ENCODE results near the gene IL1B.
A peak's percentile ranks its signal among the peaks of the same experiment; 100 is the strongest.

IL1B gene

DNA sequence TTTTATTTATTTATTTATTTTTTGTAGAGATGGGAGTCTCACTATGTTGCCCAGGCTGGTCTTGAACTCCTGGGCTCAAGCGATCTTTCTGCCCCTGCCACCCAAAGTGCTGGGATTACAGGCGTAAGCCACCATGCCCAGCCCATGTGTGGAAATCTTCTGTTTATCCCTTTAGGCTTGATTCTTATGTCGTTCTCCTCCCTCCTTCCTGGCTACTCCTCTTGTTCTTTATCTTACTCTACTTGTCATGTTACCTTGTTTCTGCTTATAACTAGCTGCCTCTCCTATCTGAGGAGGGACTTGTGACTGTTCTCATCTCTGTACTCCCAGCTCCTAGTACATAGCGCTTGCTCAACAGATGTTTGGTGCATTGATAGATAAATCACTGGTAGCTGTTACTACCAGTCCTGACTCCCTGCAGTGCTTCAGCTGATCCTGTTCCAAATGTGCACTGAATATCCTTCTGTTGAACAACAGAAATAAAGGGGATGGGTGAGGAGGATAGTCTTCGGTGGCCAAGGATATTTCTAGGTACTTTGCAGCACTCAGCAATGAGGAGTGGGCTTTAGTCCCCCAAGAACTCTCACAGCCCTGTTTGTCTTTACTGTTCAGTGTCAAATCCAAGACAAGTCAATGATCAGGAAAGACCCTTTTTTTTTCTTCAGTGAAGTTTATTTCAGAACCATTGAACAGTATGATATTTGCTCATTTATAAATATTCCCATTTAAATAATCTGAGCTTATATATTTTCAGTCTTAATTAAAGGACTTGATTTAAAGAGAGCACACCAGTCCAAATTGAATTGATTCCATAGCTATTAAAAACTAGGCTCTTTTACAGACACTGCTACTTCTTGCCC is 7.2 kb downstream of the IL1B start:
- no peak for DNase-seq

DNA sequence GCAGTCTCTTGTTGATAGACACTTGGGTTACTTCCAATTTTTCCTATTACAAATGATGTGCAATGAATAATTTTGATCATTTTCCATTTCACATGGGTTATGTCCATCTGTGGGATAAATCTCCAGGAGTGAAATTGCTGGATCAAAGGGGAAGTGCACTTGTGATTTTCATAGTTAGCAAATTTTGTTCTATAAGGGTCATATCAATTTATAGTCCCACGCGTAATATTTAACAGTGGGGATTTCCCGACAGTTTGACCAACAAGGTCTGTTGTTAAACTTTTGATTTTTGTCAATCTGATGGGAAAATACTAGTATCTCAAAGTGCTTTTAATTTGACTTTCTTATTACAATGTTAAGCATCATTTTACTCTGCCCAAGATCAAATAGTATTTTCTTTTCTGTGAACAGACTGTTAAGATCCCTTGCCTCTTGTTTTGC is 8.3 kb downstream of the IL1B start:
- no peak for DNase-seq

DNA sequence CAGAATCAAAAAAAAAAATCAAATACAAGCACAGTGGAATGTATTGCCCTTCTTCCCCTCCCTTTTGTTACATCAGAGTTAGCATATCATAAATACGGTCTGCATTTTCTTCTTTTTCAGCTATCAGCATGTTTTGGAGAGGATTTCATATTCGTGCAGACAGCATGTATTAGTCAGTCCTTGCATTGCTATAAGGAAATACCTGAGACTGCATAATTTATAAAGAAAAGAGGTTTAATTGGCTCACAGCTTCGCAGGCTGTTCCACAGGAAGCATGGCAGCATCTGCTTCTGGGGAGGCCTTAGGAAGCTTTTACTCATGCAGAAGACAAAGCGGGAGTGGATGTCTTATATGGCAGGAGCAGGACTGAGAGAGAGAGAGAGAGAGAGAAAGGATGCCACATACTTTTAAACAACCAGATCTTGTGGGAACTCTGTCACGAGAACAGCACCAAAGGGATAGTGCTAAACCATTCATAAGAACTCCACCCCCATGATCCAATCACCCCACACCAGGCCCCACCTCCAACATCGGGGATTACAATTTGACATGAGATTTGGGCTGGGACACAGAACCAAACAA is 8.9 kb downstream of the IL1B start:
- DNase-seq = no peak

DNA sequence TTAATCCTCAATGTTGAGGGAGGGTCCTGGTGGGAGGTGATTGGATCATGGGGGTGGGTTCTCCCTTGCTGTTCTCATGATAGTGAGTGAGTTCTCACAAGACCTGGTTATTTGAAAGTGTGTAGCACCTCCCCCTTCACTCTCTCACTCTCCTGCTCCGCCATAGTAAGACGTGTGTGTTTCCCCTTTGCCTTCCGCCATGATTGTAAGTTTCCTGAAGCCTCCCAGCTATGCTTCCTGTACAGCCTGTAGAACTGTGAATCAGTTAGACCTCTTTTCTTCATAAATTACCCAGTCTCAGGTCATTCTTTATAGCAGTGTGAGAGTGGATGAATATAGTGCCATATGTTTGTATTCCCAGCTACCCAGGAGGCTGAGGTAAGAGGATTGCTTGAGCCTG is 9.6 kb downstream of the IL1B start:
- no peak for DNase-seq

DNA sequence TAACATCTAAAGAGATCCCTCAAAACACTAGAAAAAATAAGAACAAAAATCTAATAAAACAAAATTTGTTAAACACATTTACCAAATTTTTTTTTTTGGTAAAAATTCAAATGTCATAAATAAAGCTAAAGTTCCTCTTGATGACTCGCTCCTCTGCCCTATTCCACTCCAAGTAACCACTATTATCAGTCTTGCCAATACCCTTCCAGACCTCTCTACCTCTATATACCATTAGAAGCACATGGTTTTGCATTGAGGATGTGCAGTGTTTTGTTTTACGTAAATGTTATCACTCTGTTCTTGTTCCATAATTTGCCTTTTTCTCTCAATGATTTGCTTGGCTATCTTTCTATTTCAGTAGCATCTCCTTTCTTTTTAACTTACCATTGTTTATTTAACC is 10.9 kb downstream of the IL1B start:
- no peak for DNase-seq

DNA sequence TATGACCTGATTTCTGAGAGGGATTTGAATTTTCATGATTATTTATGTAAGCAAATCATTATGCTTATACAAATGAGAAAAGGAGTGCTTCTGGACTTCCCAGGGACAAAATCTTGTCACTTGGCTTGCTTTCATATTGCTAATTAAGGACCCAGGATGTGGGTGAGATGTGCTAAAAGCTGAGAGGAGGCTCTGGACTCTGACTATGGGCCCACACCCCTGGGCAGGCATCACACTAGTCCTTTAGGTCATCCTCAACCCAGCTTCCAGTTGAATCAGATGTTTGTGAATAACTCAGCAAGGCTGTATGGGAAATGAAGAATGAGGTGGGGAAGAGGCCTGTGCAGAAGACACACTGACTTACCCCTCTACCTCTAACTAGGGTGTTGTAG is 11.9 kb downstream of the IL1B start:
- no peak for DNase-seq

DNA sequence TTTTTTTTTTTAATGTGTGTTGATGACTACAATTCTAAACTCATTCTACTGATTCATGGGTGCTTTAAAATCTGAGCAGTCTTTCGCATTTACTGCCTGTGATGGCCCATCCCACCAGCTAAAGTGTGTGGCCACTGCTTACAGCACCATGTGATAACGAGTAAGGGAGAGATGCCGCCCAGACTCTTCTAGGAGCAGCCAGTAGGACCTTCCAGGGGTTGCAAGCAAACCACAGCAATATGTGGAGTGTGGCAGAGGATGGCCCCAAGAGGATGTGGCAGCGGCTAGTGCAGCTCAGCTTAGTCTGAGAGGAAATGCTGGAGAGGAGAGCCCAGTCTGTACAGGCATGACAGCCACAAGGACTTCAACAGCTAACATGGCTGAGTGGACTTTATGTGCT is 14.9 kb downstream of the IL1B start:
- no peak for DNase-seq

DNA sequence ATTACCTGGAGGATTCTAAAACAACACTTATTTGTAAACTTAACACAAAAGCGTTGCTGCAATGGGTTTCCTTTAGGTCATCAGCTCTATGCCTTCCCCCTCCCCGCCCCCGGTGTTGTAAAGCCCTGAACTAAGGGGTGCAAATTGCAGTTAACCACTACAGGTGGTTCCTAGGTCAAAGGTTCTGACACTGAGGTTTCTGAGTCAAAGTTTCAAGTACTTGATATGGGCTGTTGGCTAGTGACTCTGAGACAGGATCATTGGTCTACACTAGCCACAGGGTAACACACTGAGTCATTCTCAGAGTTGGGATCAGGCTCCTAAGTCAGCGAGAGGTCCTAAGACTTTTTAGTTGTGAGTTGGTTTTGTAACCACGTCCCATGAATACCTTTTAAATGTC is 15.4 kb downstream of the IL1B start:
- no peak for DNase-seq

DNA sequence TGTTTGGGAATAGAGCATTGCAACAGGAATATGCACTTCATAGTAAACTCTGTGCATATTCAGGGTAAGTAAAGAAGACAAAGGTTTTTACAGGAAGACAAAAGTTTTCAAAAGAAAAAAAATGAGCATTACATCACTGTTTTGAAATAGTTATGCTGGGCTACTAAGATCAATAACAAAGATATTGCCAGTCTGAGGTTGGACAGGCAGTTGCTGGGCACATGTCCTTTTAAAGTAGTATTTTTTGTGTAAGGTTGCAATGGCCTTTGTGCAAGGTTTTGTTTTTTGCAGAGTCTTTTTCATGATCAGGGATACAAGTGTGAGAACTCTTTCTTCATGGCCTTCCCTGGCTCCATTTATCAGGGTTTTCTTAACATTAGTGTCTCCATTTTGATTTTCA is 16.2 kb downstream of the IL1B start:
- DNase-seq = no peak

DNA sequence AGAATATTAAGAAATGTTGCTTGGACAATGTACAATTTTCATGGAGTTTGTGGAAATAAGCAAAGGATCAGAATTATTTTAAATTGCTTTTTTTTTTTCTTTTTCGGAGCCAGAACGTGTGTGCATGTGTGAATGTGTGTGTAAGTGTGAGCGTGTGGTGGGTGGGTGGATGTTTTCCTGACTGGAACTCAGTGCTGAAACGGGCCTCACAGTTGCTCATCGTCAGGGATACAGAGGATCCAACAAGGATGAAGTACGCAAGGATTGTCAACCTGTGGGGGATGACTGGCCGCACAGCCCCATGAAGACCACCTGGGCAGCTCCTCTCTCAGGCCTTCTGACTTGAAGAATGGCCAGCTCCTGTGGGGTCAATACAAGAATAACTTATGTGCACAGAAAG is 17.5 kb downstream of the IL1B start:
- no peak for DNase-seq

DNA sequence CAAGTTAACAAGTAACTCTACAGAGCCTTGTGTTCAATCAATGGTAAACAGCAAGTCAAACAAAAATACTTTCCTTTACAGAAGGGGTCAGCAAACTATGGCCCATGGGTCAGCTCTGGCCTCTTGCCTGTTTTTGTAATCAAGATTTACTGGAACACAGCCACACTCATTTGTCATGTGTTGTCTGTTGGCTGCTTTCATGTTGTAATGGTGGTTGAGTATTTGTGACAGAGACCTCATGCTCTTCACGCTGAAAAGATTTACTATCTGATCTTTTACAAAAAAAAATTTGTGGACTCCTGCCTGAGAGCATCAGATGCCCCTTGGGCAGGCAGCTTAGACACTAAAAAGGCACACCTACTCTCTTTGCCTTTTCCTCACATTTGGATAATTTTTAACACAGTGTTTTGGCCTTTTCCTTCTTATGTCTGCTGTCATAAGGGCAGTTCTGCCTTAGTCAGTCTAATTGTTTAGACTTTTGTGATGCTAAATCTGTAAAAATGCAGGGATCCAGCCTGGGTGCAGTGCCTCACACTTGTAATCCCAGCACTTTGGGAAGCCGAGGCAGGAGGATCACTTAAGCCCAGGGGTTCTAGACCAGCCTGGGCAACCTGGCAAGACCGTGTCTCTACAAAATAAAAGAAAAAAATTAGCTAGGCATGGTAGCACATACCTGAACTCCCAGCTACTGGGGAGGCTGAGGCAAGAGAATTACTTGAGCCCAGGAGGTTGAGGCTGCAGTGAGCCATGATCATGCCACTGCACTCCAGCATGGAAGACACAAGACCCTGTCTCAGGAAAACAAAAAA is 18.3 kb downstream of the IL1B start:
- no peak for DNase-seq

DNA sequence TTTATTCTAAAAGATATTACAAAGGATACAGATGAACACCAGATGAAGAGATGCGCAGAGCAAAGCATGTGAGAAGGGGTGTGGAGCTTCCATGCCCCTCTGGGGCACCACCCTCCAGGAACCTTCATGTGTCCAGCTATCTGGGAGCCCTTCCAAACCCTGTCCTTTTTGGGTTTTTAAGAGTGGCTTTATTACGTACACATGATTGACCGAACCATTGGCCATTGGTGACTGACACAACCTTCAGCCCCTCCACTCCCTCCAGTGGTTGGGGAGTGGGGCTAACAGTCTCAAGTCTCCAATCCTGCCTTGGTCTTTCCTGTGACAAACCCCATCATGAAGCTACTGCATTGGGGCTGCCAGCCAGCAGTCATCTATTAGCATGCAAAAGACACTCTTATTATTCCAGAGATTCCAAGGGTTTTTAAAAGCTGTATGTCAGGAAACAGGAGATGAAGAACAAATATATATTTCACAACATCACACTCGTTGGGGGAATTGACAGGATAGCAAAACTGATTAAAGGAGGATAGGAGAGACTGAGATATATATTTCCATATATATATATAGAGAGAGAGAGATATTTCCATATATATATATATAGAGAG is 19.4 kb downstream of the IL1B start:
- DNase-seq = no peak

DNA sequence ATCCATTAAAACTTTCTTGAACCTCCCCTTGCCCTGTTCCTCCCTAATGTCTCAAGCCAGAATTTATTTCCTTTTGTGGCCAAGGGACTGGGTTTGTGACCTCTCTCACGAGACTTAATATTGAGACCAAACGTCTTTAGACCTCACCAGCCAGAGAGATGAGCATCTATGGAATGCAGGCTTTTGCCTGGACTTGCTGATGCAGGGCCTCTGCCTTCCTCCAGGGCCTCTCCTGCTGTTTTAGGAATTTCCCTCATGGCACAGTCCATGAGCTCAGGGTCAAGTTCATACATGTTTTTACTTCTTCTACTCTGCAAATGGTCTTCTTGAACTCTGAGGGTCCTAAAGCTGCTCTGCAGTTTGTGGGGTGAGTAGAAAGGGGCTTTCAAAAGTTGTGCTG is 22.3 kb downstream of the IL1B start:
- DNase-seq = no peak

DNA sequence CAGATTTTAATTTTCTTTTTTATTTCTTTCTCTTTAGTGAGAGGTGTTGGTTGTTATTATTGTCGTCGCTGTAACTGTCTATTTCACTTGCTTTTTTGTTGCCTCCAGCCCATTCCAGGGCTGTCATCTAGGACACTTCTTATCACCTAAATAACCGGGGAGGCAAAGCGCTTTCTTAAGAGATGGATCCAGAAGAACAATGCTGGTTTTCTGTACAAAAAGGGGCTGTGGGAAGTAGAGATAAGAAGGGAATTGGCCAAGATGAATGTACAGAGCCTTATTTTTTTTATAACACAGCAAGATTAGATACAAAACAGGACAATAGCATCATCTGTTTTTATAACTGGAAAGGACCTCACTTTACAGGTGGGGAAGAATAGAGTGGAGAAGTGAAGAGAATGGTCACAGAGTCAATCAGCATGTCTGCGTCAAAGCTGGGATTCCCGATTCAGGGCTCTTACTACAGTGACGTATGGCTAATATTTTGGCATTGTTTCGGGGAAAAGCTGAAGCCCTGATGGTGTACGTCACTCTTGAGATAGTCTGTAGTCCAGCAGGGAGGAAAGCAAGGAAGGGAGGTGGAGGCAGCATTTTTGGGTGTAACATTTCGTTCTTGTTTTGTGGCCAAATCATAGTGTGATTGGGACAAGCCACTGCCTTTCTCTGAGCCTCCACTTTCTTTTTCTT is 23.2 kb downstream of the IL1B start:
- no peak for DNase-seq

DNA sequence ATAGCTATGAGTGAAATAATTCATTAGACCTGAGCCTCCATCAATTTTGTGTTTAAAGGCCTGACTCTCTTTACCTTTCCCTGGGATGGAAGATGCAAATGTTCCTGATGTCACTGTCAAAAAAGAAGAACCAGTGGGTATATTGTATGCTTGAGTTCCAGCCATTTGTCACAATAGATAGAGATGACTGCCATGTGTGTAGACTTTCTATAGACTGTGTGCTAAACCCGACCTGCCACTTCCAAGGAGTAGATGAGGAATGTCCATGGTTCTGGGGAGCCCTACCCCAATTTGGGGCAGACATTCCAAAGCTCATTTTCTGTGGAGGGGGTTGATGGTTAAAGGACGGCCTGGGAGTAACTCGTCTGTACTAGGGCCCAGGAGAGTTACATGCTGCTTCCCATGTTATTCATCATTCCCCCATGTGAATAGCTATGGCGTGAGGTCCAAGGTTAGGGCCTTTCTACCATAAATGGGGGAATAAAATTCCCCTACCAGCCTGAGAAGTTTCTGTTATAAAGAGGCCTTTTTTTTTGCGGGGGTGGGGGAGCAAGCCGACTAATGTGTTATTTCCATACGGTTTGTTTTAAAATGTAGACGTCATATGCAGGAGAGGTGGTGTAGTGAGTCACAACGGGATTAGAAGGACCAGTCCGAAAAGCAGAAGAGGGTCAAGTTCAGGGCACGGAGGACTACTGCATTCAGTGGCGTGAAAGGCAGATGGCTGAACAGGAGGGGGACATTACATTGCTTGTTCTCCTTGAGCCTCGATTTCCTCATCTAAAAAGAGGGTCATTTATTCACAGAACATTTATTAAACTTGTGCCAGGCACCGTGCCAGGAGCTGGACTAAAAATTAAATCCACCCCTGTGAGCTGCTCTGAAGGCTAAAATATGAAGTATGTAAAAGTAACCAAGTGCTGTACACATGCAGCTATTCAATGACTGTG is 24.0 kb downstream of the IL1B start:
- no peak for DNase-seq

DNA sequence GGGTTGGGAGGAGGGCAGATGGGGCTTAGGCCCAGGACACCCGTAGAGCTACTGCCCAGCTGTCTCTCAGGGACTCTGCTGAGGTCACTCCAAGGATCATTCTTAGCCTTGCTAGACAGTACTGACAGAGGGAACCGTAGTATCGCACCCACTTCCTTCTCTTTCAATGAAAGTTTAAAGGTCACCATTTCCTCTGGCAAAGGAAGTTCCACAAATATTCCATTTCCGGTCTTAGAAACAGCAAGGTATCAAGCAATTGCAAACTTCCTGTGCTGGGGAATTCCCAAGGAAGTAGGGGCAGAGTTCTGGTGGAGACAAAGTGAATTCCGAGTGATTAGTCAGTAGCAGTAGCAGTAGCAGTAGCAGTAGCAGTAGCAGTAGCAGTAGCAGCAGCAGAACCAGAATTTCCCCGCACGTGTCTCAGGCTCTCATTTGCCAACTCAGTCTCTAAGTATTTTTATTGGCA is 24.7 kb downstream of the IL1B start:
- DNase-seq = peak; percentile 11 to 17

DNA sequence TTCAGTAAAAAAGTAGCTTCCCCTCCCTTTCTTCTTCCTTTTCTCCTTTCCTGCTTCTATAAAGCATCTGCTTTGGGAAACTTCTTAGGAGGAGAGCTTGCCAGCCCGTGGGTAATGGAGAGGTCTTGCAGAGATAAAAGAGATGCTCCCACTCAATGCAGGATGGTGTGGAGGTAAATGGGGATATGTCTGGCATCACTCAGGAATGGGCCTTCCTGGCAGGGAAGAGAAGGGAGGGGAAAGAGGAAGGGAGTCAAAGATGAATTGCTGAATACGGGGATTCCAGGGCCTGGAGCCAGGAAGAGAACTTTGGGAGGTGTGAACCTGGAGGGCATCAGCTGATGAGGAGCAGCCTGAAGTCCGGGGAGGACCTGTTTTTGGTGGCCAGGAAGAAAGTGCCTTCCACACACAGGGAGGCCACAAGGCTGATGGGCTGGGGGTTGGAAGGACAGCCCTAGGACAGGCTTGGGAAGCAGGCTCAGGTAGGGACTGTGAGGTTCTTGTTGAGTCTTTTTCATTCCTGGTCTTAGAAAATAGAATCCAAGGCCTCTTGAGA is 25.2 kb downstream of the IL1B start:
- DNase-seq = no peak

DNA sequence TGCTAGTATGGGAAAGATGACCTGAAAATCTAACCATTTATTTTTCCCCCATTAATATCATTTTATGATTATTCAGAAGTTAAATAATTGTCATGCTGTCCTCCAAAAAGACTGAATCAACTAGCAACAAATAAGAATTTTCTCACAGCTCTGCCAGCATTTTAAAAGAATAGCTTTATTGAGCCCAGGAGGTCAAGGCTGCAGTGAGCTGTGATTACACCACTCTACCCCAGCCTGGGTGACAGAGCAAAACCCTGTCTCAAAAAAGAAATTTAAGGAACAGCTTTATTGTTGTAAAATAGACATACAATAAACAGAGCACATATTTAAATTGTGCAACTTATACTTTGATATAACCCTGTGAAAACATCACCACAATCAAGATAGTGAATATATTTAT is 27.5 kb downstream of the IL1B start:
- DNase-seq = no peak

DNA sequence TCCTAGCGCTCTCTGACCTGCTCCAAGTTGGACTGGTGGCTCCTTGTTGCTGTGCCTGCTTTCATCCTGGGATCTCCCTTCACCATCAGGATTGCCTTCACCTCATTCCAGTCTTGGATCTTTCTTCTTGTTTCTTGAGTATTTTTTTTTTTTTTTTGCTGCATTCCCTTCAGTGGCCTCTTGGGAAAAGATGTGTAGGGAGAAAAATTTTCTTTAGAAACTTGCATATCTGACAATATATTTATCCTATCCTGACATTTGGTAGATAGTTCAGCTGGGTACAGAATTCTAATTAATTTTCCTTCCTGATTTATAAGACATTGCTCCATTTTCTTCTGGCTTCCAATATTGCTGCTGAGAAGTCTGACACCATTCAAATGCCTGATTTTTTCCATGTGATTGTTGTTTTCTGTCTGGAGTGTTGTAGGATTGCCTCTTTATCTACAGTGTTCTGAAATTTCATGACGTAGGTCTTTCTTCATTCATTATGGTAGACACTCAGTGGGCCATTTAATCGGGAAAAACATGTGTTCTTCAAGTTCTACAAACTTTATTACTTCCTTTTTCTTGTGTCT is 29.3 kb downstream of the IL1B start:
- DNase-seq = no peak

DNA sequence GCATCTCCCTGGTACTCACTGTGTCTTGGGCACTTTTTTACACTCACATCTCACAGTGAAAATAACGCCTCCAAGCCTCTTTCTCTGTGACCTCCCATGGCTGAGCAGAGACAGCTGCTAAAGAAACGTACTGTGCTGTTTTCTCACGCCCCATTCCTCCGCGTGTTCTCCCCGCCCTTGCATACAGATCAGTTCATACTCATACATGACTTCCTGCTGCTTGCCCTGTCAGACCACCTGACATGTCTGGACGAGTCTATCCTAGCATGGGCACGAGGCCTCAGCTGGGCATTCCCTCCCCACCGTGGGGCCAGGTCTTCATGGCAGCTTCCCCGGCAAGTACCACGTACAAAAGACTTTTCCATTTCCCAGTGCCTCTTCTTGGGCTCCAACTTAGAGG is 31.0 kb downstream of the IL1B start:
- no peak for DNase-seq
